GM18867 (cell line): ENCODE measurements around the gene EPG5.
"Not testable (repeated sequence)": the region's sequence is repeated elsewhere in the genome, so short reads cannot be mapped to it uniquely, and the experiment has no call there.

Experiments used
- ATAC-seq: cut with Tn5 transposase; IDR thresholded peaks from one replicate; pipeline ENCODE4 v1.9.1; 2021; ENCODE audit warnings: mild to moderate bottlenecking, moderate library complexity; ENCODE audit not compliant: unreplicated experiment

Gene EPG5

GRCh38 chr18:45967007-45967706 lies at the start of gene EPG5:
TSS of gene EPG5 (minus strand) at chr18:45967329. CDS start at chr18:45967239, 90 bp downstream.
- peak; percentile 98 for ATAC-seq

- ATAC-seq: peak; percentile 80
Measured at GRCh38 chr18:46013484-46014189, 46.5 kb upstream of the EPG5 start.

- no peak for ATAC-seq
Measured at GRCh38 chr18:46010676-46011075, 43.5 kb upstream of the EPG5 start.

- no peak for ATAC-seq
Measured at GRCh38 chr18:46010050-46010449, 42.9 kb upstream of the EPG5 start.

DNA sequence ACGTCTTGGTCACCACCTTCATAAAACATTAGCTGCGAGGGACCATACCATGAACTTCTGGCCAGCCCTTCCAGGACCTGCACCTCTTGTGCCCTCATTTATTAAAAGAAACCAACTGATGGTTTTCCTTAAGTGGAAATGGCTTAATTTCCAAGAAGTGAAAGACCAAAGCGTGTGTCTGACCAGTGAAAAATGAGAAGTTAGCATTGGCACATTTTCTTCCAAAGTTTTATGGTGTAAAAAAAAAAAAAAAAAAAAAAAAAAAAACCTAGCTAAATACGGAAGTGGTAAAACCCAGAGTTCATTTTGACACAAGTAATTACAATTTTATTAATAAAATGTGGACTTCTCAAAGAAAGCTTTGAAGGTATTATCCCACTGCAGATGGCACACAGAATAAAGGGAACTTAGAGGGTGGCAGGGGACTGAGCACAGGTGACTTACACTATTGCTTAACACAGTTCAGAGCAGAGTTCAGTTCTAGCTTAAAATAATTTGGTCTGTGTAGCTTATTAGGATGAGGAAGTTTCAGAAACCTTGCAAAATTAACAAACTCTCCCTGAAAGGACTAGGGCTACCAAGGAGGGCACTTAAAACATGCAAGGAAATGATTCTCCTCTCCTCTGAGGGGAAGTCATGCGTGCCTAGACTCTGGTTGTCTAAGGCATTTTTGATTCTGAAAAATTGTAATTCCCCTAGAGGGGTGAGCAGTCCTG lies 42.2 kb upstream of the EPG5 start:
- no peak for ATAC-seq

GRCh38 chr18:46008531-46008930 lies 41.4 kb upstream of the EPG5 start:
- no peak for ATAC-seq

DNA sequence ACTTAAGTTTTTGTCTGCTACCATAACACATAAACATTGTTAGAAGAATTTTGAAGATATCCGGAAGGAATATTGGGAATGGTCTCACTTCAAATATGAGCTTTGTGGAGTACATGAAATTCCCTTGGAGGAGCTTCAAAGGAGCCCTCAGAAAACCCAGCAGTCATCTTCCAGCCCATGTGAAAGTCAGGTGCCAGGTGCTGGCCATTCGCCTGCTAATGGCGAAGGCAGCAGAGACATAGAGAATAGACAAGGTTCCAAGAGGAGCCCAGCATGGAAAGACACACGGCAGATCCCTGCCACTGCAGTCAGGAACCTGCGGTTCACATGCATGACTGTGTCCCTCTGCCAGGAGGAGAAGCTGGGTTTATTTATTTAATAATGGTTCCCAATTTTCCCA lies 40.0 kb upstream of the EPG5 start:
- no peak for ATAC-seq

DNA sequence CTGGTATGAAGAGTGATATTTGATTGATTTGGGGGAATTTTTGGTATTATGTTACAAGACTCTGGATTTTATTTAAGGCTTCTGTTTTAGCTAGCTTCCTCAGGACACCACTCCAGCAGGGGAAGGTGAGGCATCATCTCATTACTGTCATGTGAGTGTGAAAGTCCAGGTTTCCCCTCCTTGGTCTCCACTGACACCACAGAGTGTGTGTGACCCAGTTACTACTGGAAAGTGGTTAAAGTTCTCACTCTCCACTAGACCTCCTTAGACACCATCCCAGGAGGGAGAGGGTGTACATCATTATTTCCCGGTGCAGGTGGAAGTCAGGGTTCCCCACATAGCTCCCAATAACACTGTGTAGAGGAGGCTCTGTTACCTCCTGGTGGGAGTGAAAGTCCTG lies 35.8 kb upstream of the EPG5 start:
- ATAC-seq: no peak

DNA sequence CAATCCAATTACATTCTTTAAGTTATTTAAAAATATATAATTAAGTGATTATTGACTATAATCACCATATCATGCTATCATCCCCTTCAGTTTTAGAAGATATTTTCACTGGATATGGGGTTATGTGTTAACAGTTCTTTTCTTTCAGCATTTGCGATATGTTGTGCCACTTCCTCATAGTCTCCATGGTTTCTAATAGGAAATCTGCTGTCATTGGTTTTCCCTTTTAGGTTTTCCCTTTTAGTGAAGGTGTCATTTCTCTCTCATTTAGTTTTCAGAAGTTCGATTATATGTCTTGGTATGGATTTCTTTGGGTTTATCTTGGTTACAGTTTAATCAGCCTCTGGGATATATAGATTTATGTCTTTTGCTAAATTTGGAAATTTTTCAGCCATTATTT lies 34.8 kb upstream of the EPG5 start:
- ATAC-seq: no peak

GRCh38 chr18:46001074-46001473 lies 33.9 kb upstream of the EPG5 start:
- ATAC-seq: no peak

- no peak for ATAC-seq
Measured at GRCh38 chr18:45999536-45999935, 32.4 kb upstream of the EPG5 start.

DNA sequence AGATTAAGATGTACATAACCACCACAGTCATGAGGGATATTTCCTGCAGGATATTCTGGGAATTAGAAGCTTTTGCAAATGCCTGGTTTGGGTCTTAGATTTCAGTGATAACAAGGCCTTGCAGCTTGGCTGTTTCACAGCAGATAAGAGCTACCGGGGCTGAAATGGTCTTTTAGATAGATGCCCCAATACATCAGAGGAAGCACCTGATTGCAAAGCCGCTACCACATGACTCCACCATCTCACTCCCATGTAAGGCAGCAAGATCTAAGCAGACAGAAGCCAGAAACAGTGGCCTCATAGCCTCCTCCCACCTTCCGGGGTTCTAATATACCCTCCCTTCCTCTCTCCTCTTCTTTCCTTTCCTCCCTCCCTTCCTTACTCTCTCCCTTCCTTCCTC lies 31.1 kb upstream of the EPG5 start:
- no peak for ATAC-seq

DNA sequence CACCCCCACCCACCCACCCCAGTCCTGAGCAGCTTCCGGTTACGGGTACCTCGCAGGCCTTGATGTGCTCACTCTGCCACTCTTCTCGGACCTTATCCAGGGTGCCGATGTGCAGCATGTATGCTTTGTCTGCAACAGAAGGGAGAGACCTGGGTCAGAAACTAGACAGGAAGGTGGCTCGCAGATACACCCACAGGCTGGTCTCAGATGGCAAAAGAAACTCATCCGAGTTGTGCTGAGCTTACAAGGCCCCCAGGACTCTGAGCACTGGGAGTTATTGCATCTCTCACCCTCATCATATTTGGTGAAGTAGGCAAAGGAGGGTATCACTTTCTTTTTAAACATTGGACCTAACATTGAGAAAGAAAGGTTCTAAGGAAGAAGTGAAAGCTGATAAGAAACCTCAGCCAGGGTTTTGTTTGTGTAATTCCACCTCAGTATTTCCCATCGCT lies 30.6 kb upstream of the EPG5 start:
- ATAC-seq: no peak

GRCh38 chr18:45995461-45995860 lies 28.3 kb upstream of the EPG5 start:
- no peak for ATAC-seq

- no peak for ATAC-seq
Measured at GRCh38 chr18:45993438-45993837, 26.3 kb upstream of the EPG5 start.

DNA sequence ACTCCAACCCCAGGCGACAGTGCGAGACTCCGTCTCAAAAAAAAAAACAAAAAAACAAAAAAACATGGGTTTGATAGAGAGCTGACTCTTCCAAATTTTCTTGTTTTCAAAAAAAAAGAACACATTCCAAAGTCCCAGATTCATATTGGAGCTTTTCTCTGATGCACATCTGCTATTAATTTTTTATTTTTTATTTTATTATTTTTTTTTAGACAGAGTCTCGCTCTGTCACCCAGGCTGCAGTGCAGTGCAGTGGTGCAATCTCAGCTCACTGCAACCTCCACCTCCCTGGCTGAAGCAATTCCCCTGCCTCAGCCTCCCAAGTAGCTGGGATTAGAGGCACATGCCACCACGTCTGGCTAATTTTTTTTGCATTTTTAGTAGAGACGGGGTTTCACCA lies 25.4 kb upstream of the EPG5 start:
- ATAC-seq: not testable (repeated sequence)

- ATAC-seq: no peak
Measured at GRCh38 chr18:45991788-45992187, 24.7 kb upstream of the EPG5 start.

DNA sequence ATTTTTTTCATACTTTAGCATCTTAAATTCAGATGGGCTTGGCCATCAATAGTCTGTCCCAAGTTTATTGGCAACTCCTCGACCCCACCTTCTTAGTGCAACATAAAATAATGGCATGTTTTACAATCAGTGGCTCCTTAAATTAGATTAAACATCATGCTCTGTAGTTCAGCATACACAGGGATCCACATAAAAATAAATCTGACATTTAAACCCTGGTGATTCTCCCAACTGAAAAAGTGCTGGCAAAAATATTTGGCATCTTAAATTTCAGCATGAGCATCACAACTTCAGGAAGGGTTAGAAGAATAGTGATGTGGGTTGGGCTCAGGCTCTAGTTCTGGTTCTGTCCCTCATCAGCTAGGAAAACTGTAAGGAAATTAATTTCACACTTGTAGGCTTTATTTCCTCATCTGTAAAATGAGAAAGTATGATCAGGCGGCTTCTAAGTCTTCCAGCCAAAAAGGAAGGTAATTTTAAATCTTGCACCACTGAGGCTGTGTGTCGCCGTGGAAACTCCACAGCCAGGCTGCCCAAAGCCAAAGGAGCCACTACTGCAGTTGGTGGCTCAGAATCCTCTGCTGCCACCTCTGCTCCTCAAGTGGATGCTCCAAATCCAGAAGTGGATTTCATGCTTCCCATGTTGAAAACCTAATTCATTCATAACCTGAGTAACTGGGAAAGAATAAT lies 17.6 kb upstream of the EPG5 start:
- ATAC-seq: no peak

GRCh38 chr18:45981821-45982220 lies 14.7 kb upstream of the EPG5 start:
- ATAC-seq: no peak

GRCh38 chr18:45980229-45980628 lies 13.1 kb upstream of the EPG5 start:
- ATAC-seq: no peak

GRCh38 chr18:45978084-45978483 lies 11.0 kb upstream of the EPG5 start:
- no peak for ATAC-seq
